Measurements from ENCODE around the gene GDI1.

GDI1 gene

GRCh38 chrX:154462396-154462795 is 25.4 kb downstream of the GDI1 start:
- Mint-ChIP-seq H3K4me3 (peak overlapping the region in 1 of 3 experiments; percentile 56), H3K36me3 (ENCODE audit: low read depth) (peaks cover 18% of the 10 kb centered on the region), H3K27ac (no peak overlapping the region), H3K27me3 (ENCODE audit: low read depth) (no peaks in the 10 kb centered on the region), H3K4me1 (peaks cover 2% of the 10 kb centered on the region), H3K9me3 (peaks cover 13% of the 10 kb centered on the region)
- TF ChIP-seq CTCF (IDR thresholded peaks at IDR 0.05; ENCODE audit: unreplicated experiment in 3 of 3) = no peak

- no peak for TF ChIP-seq CTCF (IDR thresholded peaks at IDR 0.05; ENCODE audit: unreplicated experiment in 3 of 3)
- Mint-ChIP-seq H3K27me3 (ENCODE audit: low read depth) (no peaks in the 10 kb centered on the region), H3K36me3 (ENCODE audit: low read depth) (peaks cover 17% of the 10 kb centered on the region), H3K4me3 (no peak overlapping the region), H3K9me3 (peaks cover 12% of the 10 kb centered on the region), H3K4me1 (no peaks in the 10 kb centered on the region), H3K27ac (no peak overlapping the region)
Observed at GRCh38 chrX:154463611-154464220, 26.8 kb downstream of the GDI1 start.

- no peak for TF ChIP-seq CTCF (IDR thresholded peaks at IDR 0.05; ENCODE audit: unreplicated experiment in 3 of 3)
- Mint-ChIP-seq H3K4me1 (no peaks in the 10 kb centered on the region), H3K36me3 (ENCODE audit: low read depth) (peaks cover 17% of the 10 kb centered on the region), H3K27me3 (ENCODE audit: low read depth) (no peaks in the 10 kb centered on the region), H3K9me3 (peaks cover 12% of the 10 kb centered on the region), H3K27ac (no peak overlapping the region), H3K4me3 (no peak overlapping the region)
Observed at GRCh38 chrX:154464806-154465365, 27.9 kb downstream of the GDI1 start.

GRCh38 chrX:154465601-154466000 is 28.6 kb downstream of the GDI1 start:
- no peaks in the 10 kb centered on the region for H3K27me3 Mint-ChIP-seq (ENCODE audit: low read depth)
- H3K4me1 Mint-ChIP-seq = no peaks in the 10 kb centered on the region

GRCh38 chrX:154466036-154466435 is 29.1 kb downstream of the GDI1 start:
- Mint-ChIP-seq H3K36me3 (ENCODE audit: low read depth) (peaks cover 27% of the 10 kb centered on the region), H3K27ac (no peak overlapping the region), H3K9me3 (peaks cover 10% of the 10 kb centered on the region), H3K4me3 (no peak overlapping the region), H3K27me3 (ENCODE audit: low read depth) (no peaks in the 10 kb centered on the region), H3K4me1 (no peaks in the 10 kb centered on the region)
- no peak for TF ChIP-seq CTCF (IDR thresholded peaks at IDR 0.05; ENCODE audit: unreplicated experiment in 3 of 3)

More at GRCh38 chrX:154465601-154466000, 28.6 kb downstream of the GDI1 start:
- TF ChIP-seq CTCF (IDR thresholded peaks at IDR 0.05; ENCODE audit: unreplicated experiment in 3 of 3) = no peak
- no peak overlapping the region for H3K4me3 Mint-ChIP-seq
- peaks cover 22% of the 10 kb centered on the region for H3K36me3 Mint-ChIP-seq (ENCODE audit: low read depth)
- no peak overlapping the region for H3K27ac Mint-ChIP-seq
- peaks cover 12% of the 10 kb centered on the region for H3K9me3 Mint-ChIP-seq

GRCh38 chrX:154466907-154467306 is 30.0 kb downstream of the GDI1 start:
- no peak overlapping the region for H3K27ac Mint-ChIP-seq
- peaks cover 7% of the 10 kb centered on the region for H3K9me3 Mint-ChIP-seq
- peaks cover 23% of the 10 kb centered on the region for H3K36me3 Mint-ChIP-seq (ENCODE audit: low read depth)
- no peaks in the 10 kb centered on the region for H3K27me3 Mint-ChIP-seq (ENCODE audit: low read depth)
- no peaks in the 10 kb centered on the region for H3K4me1 Mint-ChIP-seq
- H3K4me3 Mint-ChIP-seq = no peak overlapping the region
- TF ChIP-seq CTCF (IDR thresholded peaks at IDR 0.05; ENCODE audit: unreplicated experiment in 3 of 3) = no peak
